Thyroid gland (tissue), 4 donors: ENCODE data around the gene PLCB1. TPM values are rescaled to one million over a fixed set of nuclear protein-coding genes. Genes with fewer than 3 reads are reported as not detected.
"Not testable (repeated sequence)": the region's sequence is repeated elsewhere in the genome, so short reads cannot be mapped to it uniquely, and the experiment has no call there.

Source experiments
- DNase-seq, 2 donors: peaks; one replicate each; pipeline ENCODE4 v3.0.0-alpha.2; 2019
- H3K27ac ChIP-seq, 3 donors: fragments of 200-600 bp; sonication (generic); 1 replicate in 2 of 3; 2 replicates in 1 of 3; pipeline ENCODE4 v1.5.1; 2016 to 2019; ENCODE audit warnings: mild to moderate bottlenecking in 1 of 3, moderate library complexity in 1 of 3
- H3K27me3 ChIP-seq: fragments of 200-600 bp; sonication (generic); one replicate; pipeline ENCODE4 v1.5.1; 2019
- H3K36me3 ChIP-seq, 2 donors: fragments of 200-600 bp; sonication (generic); one replicate each; pipeline ENCODE4 v1.5.1; 2016 to 2019
- H3K4me1 ChIP-seq, 2 donors: fragments of 200-600 bp; sonication (generic); one replicate each; pipeline ENCODE4 v1.5.1; 2017 to 2019
- H3K4me3 ChIP-seq, 3 donors: fragments of 200-600 bp; sonication (generic); replicated peaks in 1 of 3; 1 replicate in 2 of 3; 2 replicates in 1 of 3; pipeline ENCODE4 v1.5.1; 2016; ENCODE audit warnings: mild to moderate bottlenecking in 1 of 3
- H3K9me3 ChIP-seq: fragments of 200-600 bp; sonication (generic); one replicate; pipeline ENCODE4 v1.5.1; 2017
- POLR2A ChIP-seq, 2 donors: fragments of 450-650 bp; IDR thresholded peaks; one replicate each; pipeline ENCODE4 v1.6.1; 2017; ENCODE audit warnings: antibody characterized with exemption in 2 of 2, mild to moderate bottlenecking in 2 of 2, moderate library complexity in 1 of 2
- WGBS, 2 donors: methylation state at CpG; one replicate each; pipeline ENCODE4 v1.1.5; 2017; 5-methylcytosine and 5-hydroxymethylcytosine counted together
- intact Hi-C: fragments of 100-400 bp; cut with DNase I; formaldehyde crosslinking; loops from one replicate; pipeline ENCODE4 v1.15.1; 2023
- total RNA-seq, 4 donors: library from RNA; depleted of rRNA; stranded (reverse); fragments of >200 nt; gene quantifications; one replicate each; pipeline ENCODE4 v1.2.3, GENCODE V29; 2016
- TF ChIP-seq, protein P1 (sequence below), 6 experiments: fragments of 200-600 bp in 3 of 6; fragments of 450-650 bp in 3 of 6; sonication (generic) in 3 of 6; IDR thresholded peaks; one replicate each; pipeline ENCODE4 v1.5.1; 2016 to 2019; ENCODE audit warnings: antibody characterized with exemption in 6 of 6, mild to moderate bottlenecking in 2 of 6, inconsistent platforms in 1 of 6, moderate library complexity in 1 of 6

Gene PLCB1
- total RNA-seq, 4 donors from 2014 or later = 7.3 to 14.1 (median 11.0) TPM

GRCh38 chr20:8373579-8373978, 241.5 kb downstream of the PLCB1 start:
- no peak for DNase-seq
- no peaks in the 10 kb centered on the region for H3K36me3 ChIP-seq
- TF ChIP-seq, protein P1, sequence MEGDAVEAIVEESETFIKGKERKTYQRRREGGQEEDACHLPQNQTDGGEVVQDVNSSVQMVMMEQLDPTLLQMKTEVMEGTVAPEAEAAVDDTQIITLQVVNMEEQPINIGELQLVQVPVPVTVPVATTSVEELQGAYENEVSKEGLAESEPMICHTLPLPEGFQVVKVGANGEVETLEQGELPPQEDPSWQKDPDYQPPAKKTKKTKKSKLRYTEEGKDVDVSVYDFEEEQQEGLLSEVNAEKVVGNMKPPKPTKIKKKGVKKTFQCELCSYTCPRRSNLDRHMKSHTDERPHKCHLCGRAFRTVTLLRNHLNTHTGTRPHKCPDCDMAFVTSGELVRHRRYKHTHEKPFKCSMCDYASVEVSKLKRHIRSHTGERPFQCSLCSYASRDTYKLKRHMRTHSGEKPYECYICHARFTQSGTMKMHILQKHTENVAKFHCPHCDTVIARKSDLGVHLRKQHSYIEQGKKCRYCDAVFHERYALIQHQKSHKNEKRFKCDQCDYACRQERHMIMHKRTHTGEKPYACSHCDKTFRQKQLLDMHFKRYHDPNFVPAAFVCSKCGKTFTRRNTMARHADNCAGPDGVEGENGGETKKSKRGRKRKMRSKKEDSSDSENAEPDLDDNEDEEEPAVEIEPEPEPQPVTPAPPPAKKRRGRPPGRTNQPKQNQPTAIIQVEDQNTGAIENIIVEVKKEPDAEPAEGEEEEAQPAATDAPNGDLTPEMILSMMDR (IDR thresholded peaks at IDR 0.05) = no peak
- no peak for TF ChIP-seq POLR2A (IDR thresholded peaks at IDR 0.05)
- H3K27ac ChIP-seq = no peak overlapping the region
- H3K27me3 ChIP-seq = no peaks in the 10 kb centered on the region
- intact Hi-C loops = no loop called here
- no peaks in the 10 kb centered on the region for H3K9me3 ChIP-seq
- 96 to 98% methylated on average over 1 of the region's 1 CpG for WGBS, 2 donors
- H3K4me3 ChIP-seq = no peak overlapping the region
- peaks cover 7 to 10% of the 10 kb centered on the region in 2 donors for H3K4me1 ChIP-seq

- peak overlapping the region in 1 of 3 donors; percentile 53 for H3K27ac ChIP-seq
- intact Hi-C loops = no loop called here
- no peaks in the 10 kb centered on the region for H3K27me3 ChIP-seq
- WGBS, 2 donors = 32 to 38% methylated on average over 2 of the region's 2 CpGs
- no peaks in the 10 kb centered on the region for H3K36me3 ChIP-seq
- no peak for TF ChIP-seq POLR2A (IDR thresholded peaks at IDR 0.05)
- TF ChIP-seq, protein P1 (IDR thresholded peaks at IDR 0.05) = no peak
- peak; percentile 23 to 43 for DNase-seq
- H3K9me3 ChIP-seq = no peaks in the 10 kb centered on the region
- H3K4me1 ChIP-seq = peaks cover 7 to 10% of the 10 kb centered on the region in 2 donors
- no peak overlapping the region for H3K4me3 ChIP-seq
Observed at GRCh38 chr20:8375898-8376297, 243.8 kb downstream of the PLCB1 start.

DNA sequence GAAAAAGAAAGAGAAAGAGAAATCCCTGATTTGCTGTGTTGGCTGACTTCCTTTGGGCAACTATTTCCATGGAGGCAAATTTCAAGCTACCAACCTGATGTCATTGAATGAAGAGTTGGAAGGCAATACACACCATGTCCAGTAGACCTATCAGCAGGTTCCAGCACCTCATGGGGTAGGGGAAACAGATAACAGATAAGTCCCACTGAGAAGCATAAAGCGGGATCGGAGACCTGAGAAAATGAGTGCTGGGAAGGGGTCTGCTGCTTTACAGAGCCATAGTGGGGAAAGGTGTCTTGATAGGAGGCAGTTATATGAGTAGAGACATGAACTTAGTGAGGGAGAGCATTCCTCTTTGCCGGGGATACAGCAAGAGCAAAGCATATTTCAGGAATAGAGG, 244.9 kb downstream of the PLCB1 start:
- 93 to 94% methylated on average over 3 of the region's 3 CpGs for whole genome bisulfite sequencing, 2 donors
- TF ChIP-seq, protein P1 (IDR thresholded peaks at IDR 0.05) = no peak
- no peak for TF ChIP-seq POLR2A (IDR thresholded peaks at IDR 0.05)
- intact Hi-C loops = no loop called here
- no peak overlapping the region for H3K27ac ChIP-seq
- no peaks in the 10 kb centered on the region for H3K9me3 ChIP-seq
- DNase-seq = no peak
- H3K4me1 ChIP-seq = peaks cover 7 to 10% of the 10 kb centered on the region in 2 donors
- no peaks in the 10 kb centered on the region for H3K27me3 ChIP-seq
- H3K36me3 ChIP-seq = no peaks in the 10 kb centered on the region
- H3K4me3 ChIP-seq = no peak overlapping the region

GRCh38 chr20:8379125-8379524, 247.1 kb downstream of the PLCB1 start:
- intact Hi-C loops, DNase-seq, H3K4me3 ChIP-seq, H3K27me3 ChIP-seq, H3K9me3 ChIP-seq, H3K27ac ChIP-seq, H3K36me3 ChIP-seq: not testable (repeated sequence)
- peaks cover 7 to 10% of the 10 kb centered on the region in 2 donors for H3K4me1 ChIP-seq
- 94 to 97% methylated on average over 1 of the region's 1 CpG for WGBS, 2 donors

- Histone ChIP-seq H3K36me3 (no peaks in the 10 kb centered on the region), H3K27me3 (no peaks in the 10 kb centered on the region), H3K9me3 (no peaks in the 10 kb centered on the region), H3K4me1 (peaks cover 5 to 15% of the 10 kb centered on the region in 2 donors), H3K4me3 (no peak overlapping the region), H3K27ac (no peak overlapping the region)
- peak; percentile 25 to 26 for DNase-seq
- TF ChIP-seq, protein P1 (IDR thresholded peaks at IDR 0.05) = no peak
- TF ChIP-seq POLR2A (IDR thresholded peaks at IDR 0.05) = no peak
- WGBS, 2 donors = 100% methylated on average over 1 of the region's 3 CpGs; no CpG with 5 or more reads in 1 of the 2 donors
- intact Hi-C loops = loop anchor here (10.0 kb wide), 1 partner anchor 250 kb away; the partner anchor contains the start of gene PLCB1
Observed at GRCh38 chr20:8385247-8385646, 253.2 kb downstream of the PLCB1 start.
